ENCODE data around the gene SLIT3. TPM values are rescaled to one million over a fixed set of nuclear protein-coding genes. Genes with fewer than 3 reads are reported as not detected.

Gene SLIT3
- total and polyA plus RNA-seq, 8 donors, result 1.2 to 24.5 (median 8.6) TPM

DNA sequence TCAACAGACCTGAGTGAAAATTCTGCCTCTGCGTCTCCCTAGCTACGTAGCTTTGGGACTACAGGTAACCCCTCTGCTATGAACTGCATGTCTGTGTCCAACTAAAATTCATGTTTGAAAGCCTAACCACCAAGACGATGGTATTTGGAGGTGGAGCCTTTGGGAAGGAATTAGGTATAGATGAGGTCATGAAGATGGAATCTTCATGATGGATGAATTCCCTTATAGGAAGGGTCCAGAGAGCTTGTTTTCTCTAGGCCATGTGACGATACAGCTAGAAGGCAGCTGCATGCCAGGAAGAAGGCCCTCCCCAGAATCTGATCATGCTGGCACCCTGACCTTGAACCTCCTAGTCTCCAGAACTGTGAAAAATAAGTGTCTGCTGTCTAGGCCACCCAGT is 296.4 kb downstream of the SLIT3 start:
- 60 to 82% (median 74%) methylated on average over 4 of the region's 4 CpGs for WGBS, 5 donors
- Histone ChIP-seq H3K36me3 (no peaks in the 10 kb centered on the region), H3K4me3 (no peak overlapping the region), H3K27ac (peak overlapping the region in 2 of 5 donors; percentile 25 to 55), H3K4me1 (peaks cover 0 to 23% (median 13%) of the 10 kb centered on the region in 4 donors), H3K27me3 (no peaks in the 10 kb centered on the region), H3K9me3 (no peaks in the 10 kb centered on the region)
- intact Hi-C loops (cut with DNase I; ENCODE audit: low total_unique reads), result no loop called here
- DNase-seq, result peak in 1 of 2 donors; percentile 37
- TF ChIP-seq POLR2AphosphoS5 (IDR thresholded peaks at IDR 0.05) (no peak), POLR2A (IDR thresholded peaks at IDR 0.05) (no peak), EP300 (IDR thresholded peaks at IDR 0.05) (no peak)
- TF ChIP-seq, protein P1, sequence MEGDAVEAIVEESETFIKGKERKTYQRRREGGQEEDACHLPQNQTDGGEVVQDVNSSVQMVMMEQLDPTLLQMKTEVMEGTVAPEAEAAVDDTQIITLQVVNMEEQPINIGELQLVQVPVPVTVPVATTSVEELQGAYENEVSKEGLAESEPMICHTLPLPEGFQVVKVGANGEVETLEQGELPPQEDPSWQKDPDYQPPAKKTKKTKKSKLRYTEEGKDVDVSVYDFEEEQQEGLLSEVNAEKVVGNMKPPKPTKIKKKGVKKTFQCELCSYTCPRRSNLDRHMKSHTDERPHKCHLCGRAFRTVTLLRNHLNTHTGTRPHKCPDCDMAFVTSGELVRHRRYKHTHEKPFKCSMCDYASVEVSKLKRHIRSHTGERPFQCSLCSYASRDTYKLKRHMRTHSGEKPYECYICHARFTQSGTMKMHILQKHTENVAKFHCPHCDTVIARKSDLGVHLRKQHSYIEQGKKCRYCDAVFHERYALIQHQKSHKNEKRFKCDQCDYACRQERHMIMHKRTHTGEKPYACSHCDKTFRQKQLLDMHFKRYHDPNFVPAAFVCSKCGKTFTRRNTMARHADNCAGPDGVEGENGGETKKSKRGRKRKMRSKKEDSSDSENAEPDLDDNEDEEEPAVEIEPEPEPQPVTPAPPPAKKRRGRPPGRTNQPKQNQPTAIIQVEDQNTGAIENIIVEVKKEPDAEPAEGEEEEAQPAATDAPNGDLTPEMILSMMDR (IDR thresholded peaks at IDR 0.05), result no peak

DNA sequence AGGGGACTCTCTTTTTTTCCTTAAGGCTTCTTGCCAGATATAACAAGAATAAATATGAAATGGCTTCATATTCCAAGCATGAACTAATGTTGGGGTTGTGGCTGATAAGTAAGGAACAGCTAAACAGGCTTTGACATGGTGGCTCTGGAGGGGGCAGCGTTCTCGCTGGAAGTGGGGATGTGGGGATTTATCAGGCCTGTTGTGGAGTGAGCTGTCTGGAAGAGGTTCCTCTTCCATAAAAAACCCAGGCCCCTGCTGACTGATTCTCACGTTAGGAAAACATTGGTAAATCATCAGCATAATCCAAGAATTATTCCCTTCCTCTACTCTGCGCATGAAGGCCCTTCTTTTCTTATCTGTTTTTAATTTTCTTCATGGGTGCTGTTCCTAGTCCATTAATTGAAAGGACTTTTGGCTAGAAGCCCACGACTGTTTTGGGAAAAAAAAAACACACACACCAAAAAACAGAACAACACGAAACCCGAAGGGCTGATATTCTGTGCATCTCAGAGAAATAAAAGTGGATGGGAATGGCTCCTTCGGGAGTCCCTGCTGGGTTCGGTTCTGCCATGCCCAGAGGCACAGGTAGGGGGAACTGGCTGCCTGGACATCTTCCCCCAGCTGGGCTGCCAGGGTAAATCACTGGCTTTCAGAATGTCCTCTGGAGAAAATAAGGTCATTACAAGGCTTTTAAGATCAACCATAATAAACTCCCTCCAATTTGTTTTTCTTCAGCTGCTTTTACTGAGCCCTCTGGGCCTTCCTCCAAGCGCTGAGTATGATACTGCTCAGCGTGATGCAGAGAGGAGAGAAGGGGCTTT is 297.0 kb downstream of the SLIT3 start:
- TF ChIP-seq POLR2AphosphoS5 (IDR thresholded peaks at IDR 0.05), result no peak
- TF ChIP-seq, protein P1 (IDR thresholded peaks at IDR 0.05), result peak in 5 of 7 experiments; percentile 7 to 40 (median 35)
- H3K36me3 ChIP-seq, result no peaks in the 10 kb centered on the region
- intact Hi-C loops (cut with DNase I; ENCODE audit: low total_unique reads), result no loop called here
- peak; percentile 32 to 66 for DNase-seq
- H3K27ac ChIP-seq, result peak overlapping the region in 2 of 5 donors; percentile 25 to 55
- H3K9me3 ChIP-seq, result no peaks in the 10 kb centered on the region
- H3K27me3 ChIP-seq, result no peaks in the 10 kb centered on the region
- 46 to 63% (median 62%) methylated on average over 11 of the region's 11 CpGs for WGBS, 5 donors
- H3K4me3 ChIP-seq, result no peak overlapping the region
- H3K4me1 ChIP-seq, result peaks cover 0 to 22% (median 11%) of the 10 kb centered on the region in 4 donors

DNA sequence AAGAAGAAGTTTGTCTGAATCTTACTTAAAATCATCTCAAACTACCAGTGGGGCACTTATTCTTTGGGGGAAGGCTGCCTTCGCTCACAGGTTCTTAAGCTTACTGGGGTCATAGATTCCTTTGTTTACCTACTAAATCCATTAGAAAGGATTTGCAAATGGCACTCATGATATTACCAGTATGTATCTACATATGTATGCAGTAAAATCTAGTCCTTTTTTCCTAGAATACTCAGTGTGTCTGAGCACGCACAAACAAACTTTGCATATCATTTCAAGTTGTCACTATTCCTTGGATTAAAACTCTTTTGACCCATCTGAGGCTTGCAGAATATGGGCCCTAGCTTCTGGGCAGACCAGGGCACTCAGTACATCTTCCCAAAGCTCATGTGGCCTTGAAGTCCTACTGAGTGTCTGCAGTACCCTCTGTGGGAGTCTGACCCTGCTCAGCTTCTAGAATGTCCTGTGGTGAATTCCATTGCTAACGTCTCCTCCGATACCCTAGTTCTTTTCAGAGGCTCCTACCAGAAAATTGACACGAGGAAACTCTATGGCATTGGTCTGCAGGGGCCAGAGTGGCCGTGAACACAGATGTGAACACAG is 297.9 kb downstream of the SLIT3 start:
- no peak for DNase-seq
- Histone ChIP-seq H3K4me3 (no peak overlapping the region), H3K27ac (peak overlapping the region in 1 of 5 donors; percentile 25), H3K4me1 (peaks cover 0 to 22% (median 11%) of the 10 kb centered on the region in 4 donors), H3K9me3 (no peaks in the 10 kb centered on the region), H3K36me3 (no peaks in the 10 kb centered on the region), H3K27me3 (no peaks in the 10 kb centered on the region)
- intact Hi-C loops (cut with DNase I; ENCODE audit: low total_unique reads), result no loop called here
- TF ChIP-seq EP300 (IDR thresholded peaks at IDR 0.05), result no peak
- no peak for TF ChIP-seq POLR2AphosphoS5 (IDR thresholded peaks at IDR 0.05)
- no peak for TF ChIP-seq POLR2A (IDR thresholded peaks at IDR 0.05)
- TF ChIP-seq, protein P1 (IDR thresholded peaks at IDR 0.05), result no peak
- 89 to 93% (median 91%) methylated on average over 6 of the region's 6 CpGs for WGBS, 5 donors

DNA sequence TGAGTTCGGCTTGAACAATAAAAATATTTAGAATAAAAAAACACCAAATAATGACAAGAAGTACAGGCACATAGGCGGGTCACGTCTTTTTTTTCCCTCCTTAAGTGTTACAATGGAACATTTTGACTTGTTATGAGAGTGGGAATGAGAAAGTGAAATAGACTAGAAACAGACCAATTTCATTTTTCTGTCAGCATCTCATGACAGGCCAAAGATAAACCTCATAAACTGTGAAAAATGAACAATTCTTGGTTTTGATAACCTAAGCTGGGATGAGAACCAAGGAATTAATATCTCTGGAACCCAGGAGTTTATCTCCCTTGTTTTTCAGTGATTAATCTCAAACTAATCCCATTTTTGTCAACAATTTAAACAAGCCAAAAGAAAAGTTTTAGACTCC is 299.5 kb downstream of the SLIT3 start:
- TF ChIP-seq, protein P1 (IDR thresholded peaks at IDR 0.05), result no peak
- TF ChIP-seq EP300 (IDR thresholded peaks at IDR 0.05) (no peak), POLR2A (IDR thresholded peaks at IDR 0.05) (no peak), POLR2AphosphoS5 (IDR thresholded peaks at IDR 0.05) (no peak)
- 61 to 85% (median 81%) methylated on average over 3 of the region's 3 CpGs for WGBS, 5 donors
- Histone ChIP-seq H3K9me3 (no peaks in the 10 kb centered on the region), H3K4me3 (no peak overlapping the region), H3K36me3 (no peaks in the 10 kb centered on the region), H3K4me1 (peaks cover 0 to 22% (median 11%) of the 10 kb centered on the region in 4 donors), H3K27ac (no peak overlapping the region), H3K27me3 (no peaks in the 10 kb centered on the region)
- DNase-seq, result no peak
- intact Hi-C loops (cut with DNase I; ENCODE audit: low total_unique reads), result no loop called here

Measured in stomach (tissue), 9 donors.